ENCODE results near the gene TAS2R3.
A peak's percentile ranks its signal among the peaks of the same experiment; 100 is the strongest.

The TAS2R3 gene

DNA sequence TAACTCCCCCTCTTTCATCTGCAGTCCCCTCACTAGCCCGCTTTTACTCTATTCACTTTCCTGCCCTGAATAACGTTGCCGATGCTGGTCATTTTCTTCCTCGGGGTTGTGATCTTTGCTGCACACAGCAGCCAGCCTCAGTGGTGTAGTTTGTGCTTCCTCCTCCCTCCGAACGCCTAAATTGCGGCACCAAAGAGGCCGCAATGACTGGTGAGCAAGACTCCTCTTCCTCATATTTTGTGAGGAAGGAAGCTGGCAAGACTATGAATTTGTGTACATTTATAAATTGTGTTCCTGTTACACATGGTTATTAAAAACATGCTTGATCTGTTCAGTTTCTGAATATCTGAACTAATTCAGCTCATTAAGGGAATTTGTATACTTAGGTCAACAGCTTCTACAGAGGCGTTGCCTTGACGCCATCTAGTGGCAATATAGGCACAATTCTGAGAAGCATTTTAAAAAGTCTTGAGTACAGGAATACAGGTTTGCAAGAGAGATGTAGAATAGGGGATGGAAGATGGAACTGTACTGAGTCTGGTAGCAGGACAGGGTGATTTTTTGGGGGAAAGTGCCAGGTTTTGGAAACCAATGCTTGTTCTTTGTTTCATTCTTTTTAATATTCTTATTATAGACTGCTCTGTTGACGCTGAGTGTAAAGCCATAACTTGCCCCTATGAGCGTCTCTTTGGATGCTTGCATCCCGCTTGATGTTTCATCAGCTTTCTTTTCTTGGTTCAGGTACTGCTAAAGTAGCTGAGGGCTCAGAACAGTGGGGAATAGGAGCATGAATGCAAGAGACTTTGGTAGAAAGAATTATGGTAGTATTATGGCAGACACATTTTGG, 22.0 kb downstream of the TAS2R3 start:
- peak in 2 of 5 experiments; percentile 1 to 60 for DNase-seq

GRCh38 chr7:141788296-141788695, 24.4 kb downstream of the TAS2R3 start:
- DNase-seq = no peak

GRCh38 chr7:141789917-141790316, 26.0 kb downstream of the TAS2R3 start, which contains the start of gene TAS2R5:
Gene TAS2R5, plus strand, starts transcription at chr7:141790217. Its CDS starts 145 bp downstream, at chr7:141790362.
- DNase-seq = no peak

DNA sequence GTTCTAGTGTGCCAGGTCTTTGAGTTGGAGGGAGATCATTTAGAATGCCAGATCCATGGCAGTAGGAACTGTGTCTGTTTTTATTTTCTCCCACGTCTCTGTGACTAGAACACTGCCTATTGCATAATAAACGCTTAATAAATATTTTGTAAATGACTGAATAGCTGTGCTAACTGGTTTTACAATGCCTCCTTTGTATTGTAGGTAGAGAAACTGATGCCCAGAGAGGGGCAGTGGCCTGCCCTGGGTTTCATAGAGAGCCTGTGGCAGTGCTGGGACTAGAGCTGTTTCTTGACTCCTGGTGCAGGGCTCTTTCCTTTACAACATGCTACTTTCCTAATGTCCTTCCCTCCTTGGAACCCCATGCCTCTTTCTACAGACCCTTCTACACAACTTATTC, 28.6 kb downstream of the TAS2R3 start:
- no peak for DNase-seq

Data from T-helper 2 cell (primary cell).